Measurements from ENCODE around the gene PON1. TPM values are rescaled to one million over a fixed set of nuclear protein-coding genes. Genes with fewer than 3 reads are reported as not detected.

PON1 gene
- polyA plus RNA-seq, 1 of the 3 experiments (the other 2 are of a cell fraction), result not detected

DNA sequence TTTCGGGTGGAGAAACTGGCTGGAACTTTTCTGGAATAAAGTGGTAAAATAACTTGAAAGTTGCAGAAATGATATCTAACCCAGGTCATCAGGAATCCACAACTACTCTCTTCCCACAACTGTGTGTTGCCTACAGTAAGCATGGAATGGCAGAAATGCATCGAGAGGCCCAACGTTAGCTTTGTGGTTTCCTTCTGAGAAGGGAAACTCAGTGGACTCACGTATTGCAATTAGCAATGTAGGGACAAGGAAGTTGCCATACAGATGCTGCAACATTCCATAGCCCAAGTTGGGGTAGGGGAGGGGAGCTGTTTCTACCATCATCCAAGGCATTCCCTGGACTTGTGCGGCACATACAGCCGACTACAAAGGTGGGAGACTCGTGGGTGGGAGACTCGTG is 1.9 kb downstream of the PON1 start:
- DNase-seq, result no peak
- Histone ChIP-seq H3F3A (replicated peaks; ENCODE audit: insufficient read depth) (no peaks in the 10 kb centered on the region), H3K9me3 (no peaks in the 10 kb centered on the region), H3K4me1 (ENCODE audit: control insufficient read depth in 1 of 2, insufficient read depth in 2 of 2, low read depth in 1 of 2, low read length in 1 of 2) (no peaks in the 10 kb centered on the region; a peak in 1 of 4 replicates), H3K9ac (no peak overlapping the region), H3K79me2 (ENCODE audit: insufficient read depth) (no peaks in the 10 kb centered on the region), H3K27ac (ENCODE audit: low read depth in 2 of 2, low read length in 1 of 2) (no peak overlapping the region), H4K20me1 (ENCODE audit: insufficient read depth) (no peaks in the 10 kb centered on the region), H3K4me3 (ENCODE audit: low read depth in 2 of 2, low read length in 1 of 2) (no peak overlapping the region), H3K36me3 (replicated peaks in 1 of 2; ENCODE audit: control insufficient read depth in 1 of 2, insufficient read depth in 2 of 2, low read length in 1 of 2) (no peaks in the 10 kb centered on the region), H2AFZ (ENCODE audit: low read depth) (no peak overlapping the region), H3K4me2 (no peak overlapping the region), H3K27me3 (ENCODE audit: insufficient read depth) (no peaks in the 10 kb centered on the region), H3K9me2 (no peaks in the 10 kb centered on the region)
- POLR2A ChIA-PET, result no interaction called here
- TF ChIP-seq MEF2A (IDR thresholded peaks at IDR 0.05; ENCODE audit: borderline replicate concordance, low read depth) (no peak), FOSL2 (IDR thresholded peaks at IDR 0.05; ENCODE audit: borderline replicate concordance, low read depth) (no peak)
- TF ChIP-seq, protein P1, sequence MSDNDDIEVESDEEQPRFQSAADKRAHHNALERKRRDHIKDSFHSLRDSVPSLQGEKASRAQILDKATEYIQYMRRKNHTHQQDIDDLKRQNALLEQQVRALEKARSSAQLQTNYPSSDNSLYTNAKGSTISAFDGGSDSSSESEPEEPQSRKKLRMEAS (IDR thresholded peaks at IDR 0.05; ENCODE audit: low read depth), result no peak
- TF ChIP-seq, protein P2, sequence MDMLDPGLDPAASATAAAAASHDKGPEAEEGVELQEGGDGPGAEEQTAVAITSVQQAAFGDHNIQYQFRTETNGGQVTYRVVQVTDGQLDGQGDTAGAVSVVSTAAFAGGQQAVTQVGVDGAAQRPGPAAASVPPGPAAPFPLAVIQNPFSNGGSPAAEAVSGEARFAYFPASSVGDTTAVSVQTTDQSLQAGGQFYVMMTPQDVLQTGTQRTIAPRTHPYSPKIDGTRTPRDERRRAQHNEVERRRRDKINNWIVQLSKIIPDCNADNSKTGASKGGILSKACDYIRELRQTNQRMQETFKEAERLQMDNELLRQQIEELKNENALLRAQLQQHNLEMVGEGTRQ (IDR thresholded peaks at IDR 0.05; ENCODE audit: borderline replicate concordance, low read depth, low read length), result no peak
- CTCF ChIA-PET, result interaction anchor here (1.2 kb wide), 1 partner anchor 13 kb away, joined by 3 read pairs; no protein-coding TSS in a partner anchor
- WGBS (ENCODE audit: low lambda C conversion rate), result 34% methylated on average over 8 of the region's 8 CpGs

DNA sequence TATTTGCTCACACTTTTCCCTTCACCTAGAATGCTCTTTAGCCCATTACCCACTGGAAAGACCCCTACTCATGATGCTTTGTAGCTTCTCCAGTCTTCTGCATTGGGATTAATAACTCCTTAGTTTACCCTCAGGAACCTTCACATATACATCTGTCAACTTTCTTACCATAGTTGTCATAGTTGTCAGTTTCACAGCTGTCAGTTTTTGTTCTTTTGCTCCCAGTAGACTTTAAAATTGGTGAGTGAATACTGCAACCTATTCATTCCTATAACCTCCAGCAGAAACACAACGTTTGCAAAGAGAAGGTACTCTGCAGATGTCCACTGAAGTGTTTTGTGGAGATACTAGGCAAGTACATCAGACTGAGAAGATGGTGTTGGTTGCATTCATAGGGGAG is 2.6 kb downstream of the PON1 start:
- no peak for DNase-seq
- Histone ChIP-seq H3K4me2 (no peak overlapping the region), H3K9me2 (no peaks in the 10 kb centered on the region), H3K79me2 (ENCODE audit: insufficient read depth) (no peaks in the 10 kb centered on the region), H3K27me3 (ENCODE audit: insufficient read depth) (no peaks in the 10 kb centered on the region), H3F3A (replicated peaks; ENCODE audit: insufficient read depth) (no peaks in the 10 kb centered on the region), H3K27ac (ENCODE audit: low read depth in 2 of 2, low read length in 1 of 2) (no peak overlapping the region), H3K9ac (no peak overlapping the region), H2AFZ (ENCODE audit: low read depth) (no peak overlapping the region), H3K4me1 (ENCODE audit: control insufficient read depth in 1 of 2, insufficient read depth in 2 of 2, low read depth in 1 of 2, low read length in 1 of 2) (no peaks in the 10 kb centered on the region; a peak in 1 of 4 replicates), H3K4me3 (ENCODE audit: low read depth in 2 of 2, low read length in 1 of 2) (no peak overlapping the region), H3K36me3 (replicated peaks in 1 of 2; ENCODE audit: control insufficient read depth in 1 of 2, insufficient read depth in 2 of 2, low read length in 1 of 2) (no peaks in the 10 kb centered on the region), H3K9me3 (no peaks in the 10 kb centered on the region), H4K20me1 (ENCODE audit: insufficient read depth) (no peaks in the 10 kb centered on the region)
- POLR2A ChIA-PET, result no interaction called here
- TF ChIP-seq NRF1 (IDR thresholded peaks at IDR 0.05; ENCODE audit: low read depth, low read length) (no peak), CTCF (IDR thresholded peaks at IDR 0.05) (no peak), RFX5 (IDR thresholded peaks at IDR 0.05; ENCODE audit: low read length) (no peak), RXRA (IDR thresholded peaks at IDR 0.05; ENCODE audit: borderline replicate concordance, low read depth) (no peak), JUND (IDR thresholded peaks at IDR 0.05) (no peak), SIN3A (IDR thresholded peaks at IDR 0.05; ENCODE audit: borderline replicate concordance, low read depth, low read length) (no peak), ZBTB33 (IDR thresholded peaks at IDR 0.05; ENCODE audit: borderline replicate concordance, low read depth) (no peak), EP300 (IDR thresholded peaks at IDR 0.05; ENCODE audit: borderline replicate concordance in 1 of 2, low read depth in 1 of 2, low read length in 1 of 2) (no peak), MXI1 (IDR thresholded peaks at IDR 0.05; ENCODE audit: low read depth, low read length) (no peak), YY1 (IDR thresholded peaks at IDR 0.05; ENCODE audit: low read depth) (no peak), ELF1 (IDR thresholded peaks at IDR 0.05) (no peak), RCOR1 (IDR thresholded peaks at IDR 0.05; ENCODE audit: low read length) (no peak)
- TF ChIP-seq, protein P1 (IDR thresholded peaks at IDR 0.05; ENCODE audit: low read depth), result no peak
- 5% methylated on average over 1 of the region's 1 CpG for whole genome bisulfite sequencing (ENCODE audit: low lambda C conversion rate)
- CTCF ChIA-PET, result no interaction called here

Data from SK-N-SH (cell line).